LNCaP clone FGC (cell line): ENCODE data around the gene OTOG.

Experiments used
- DNase-seq: peaks from one replicate; pipeline ENCODE4 v3.0.0-alpha.2; 2011; ENCODE audit warnings: low read depth
- H3K4me3 ChIP-seq: 2 replicates; pipeline ENCODE4 v1.5.1; 2011; ENCODE audit warnings: mild to moderate bottlenecking, low read depth, low read length, control low read depth
- CTCF ChIP-seq: IDR thresholded peaks from 2 replicates; pipeline ENCODE4 v1.5.1; 2012; ENCODE audit warnings: mild to moderate bottlenecking; ENCODE audit not compliant: control insufficient read depth, insufficient read depth; ENCODE audit errors: extremely low read depth

The OTOG gene

GRCh38 chr11:17517186-17517585, 29.9 kb upstream of the OTOG start:
- no peak overlapping the region for H3K4me3 ChIP-seq
- DNase-seq, result no peak
- TF ChIP-seq CTCF, result no peak

GRCh38 chr11:17518366-17518765, 28.7 kb upstream of the OTOG start:
- no peak for DNase-seq
- no peak for TF ChIP-seq CTCF
- no peak overlapping the region for H3K4me3 ChIP-seq

GRCh38 chr11:17519061-17519885, 27.8 kb upstream of the OTOG start:
- TF ChIP-seq CTCF, result no peak
- H3K4me3 ChIP-seq, result no peak overlapping the region
- DNase-seq, result no peak

- DNase-seq, result no peak
- no peak for TF ChIP-seq CTCF
- H3K4me3 ChIP-seq, result no peak overlapping the region
Measured at GRCh38 chr11:17521106-17521900, 25.8 kb upstream of the OTOG start.

GRCh38 chr11:17522655-17523054, 24.4 kb upstream of the OTOG start:
- no peak for TF ChIP-seq CTCF
- no peak for DNase-seq
- no peak overlapping the region for H3K4me3 ChIP-seq

GRCh38 chr11:17524221-17524620, 22.8 kb upstream of the OTOG start:
- no peak for DNase-seq
- H3K4me3 ChIP-seq, result no peak overlapping the region
- TF ChIP-seq CTCF, result no peak
